Measurements from ENCODE around the gene METTL1.
"Not testable (repeated sequence)": the region's sequence is repeated elsewhere in the genome, so short reads cannot be mapped to it uniquely, and the experiment has no call there.

The METTL1 gene

GRCh38 chr12:57771873-57772428 lies at the start of gene METTL1:
Gene METTL1, minus strand, starts transcription at chr12:57772105. Its CDS starts 22 bp downstream, at chr12:57772083.
- peak; percentile 89 for DNase-seq (ENCODE audit: low spot score)

- DNase-seq (ENCODE audit: low spot score): not testable (repeated sequence)
Measured at GRCh38 chr12:57821015-57821414, 49.1 kb upstream of the METTL1 start.

- DNase-seq (ENCODE audit: low spot score): not testable (repeated sequence)
Measured at GRCh38 chr12:57820119-57820518, 48.2 kb upstream of the METTL1 start.

- not testable (repeated sequence) for DNase-seq (ENCODE audit: low spot score)
Measured at GRCh38 chr12:57817990-57818331, 46.1 kb upstream of the METTL1 start.

- no peak for DNase-seq (ENCODE audit: low spot score)
Measured at GRCh38 chr12:57817261-57817989, 45.5 kb upstream of the METTL1 start.

- no peak for DNase-seq (ENCODE audit: low spot score)
Measured at GRCh38 chr12:57816855-57817151, 44.9 kb upstream of the METTL1 start.

- DNase-seq (ENCODE audit: low spot score): no peak
Measured at GRCh38 chr12:57816001-57816854, 44.3 kb upstream of the METTL1 start.

GRCh38 chr12:57815177-57816000 lies 43.5 kb upstream of the METTL1 start:
- DNase-seq (ENCODE audit: low spot score): no peak

GRCh38 chr12:57813971-57814772 lies 42.3 kb upstream of the METTL1 start:
- no peak for DNase-seq (ENCODE audit: low spot score)

GRCh38 chr12:57813111-57813970 lies 41.4 kb upstream of the METTL1 start:
- no peak for DNase-seq (ENCODE audit: low spot score)

- no peak for DNase-seq (ENCODE audit: low spot score)
Measured at GRCh38 chr12:57811028-57811755, 39.3 kb upstream of the METTL1 start.

- DNase-seq (ENCODE audit: low spot score): no peak
Measured at GRCh38 chr12:57810450-57810849, 38.5 kb upstream of the METTL1 start.

GRCh38 chr12:57809425-57809824 lies 37.5 kb upstream of the METTL1 start:
- DNase-seq (ENCODE audit: low spot score): no peak

GRCh38 chr12:57808351-57808750 lies 36.4 kb upstream of the METTL1 start:
- DNase-seq (ENCODE audit: low spot score): no peak

GRCh38 chr12:57807285-57807684 lies 35.4 kb upstream of the METTL1 start:
- no peak for DNase-seq (ENCODE audit: low spot score)

- no peak for DNase-seq (ENCODE audit: low spot score)
Measured at GRCh38 chr12:57806677-57807076, 34.8 kb upstream of the METTL1 start.

GRCh38 chr12:57803319-57803893 lies 31.5 kb upstream of the METTL1 start:
- DNase-seq (ENCODE audit: low spot score): peak; percentile 33

- no peak for DNase-seq (ENCODE audit: low spot score)
Measured at GRCh38 chr12:57802607-57803006, 30.7 kb upstream of the METTL1 start.

- no peak for DNase-seq (ENCODE audit: low spot score)
Measured at GRCh38 chr12:57800965-57801364, 29.1 kb upstream of the METTL1 start.
